K562 (cell line): Measurements from ENCODE around the gene SPATA25. TPM values are rescaled to one million over a fixed set of nuclear protein-coding genes. Genes with fewer than 3 reads are reported as not detected.

Source experiments
- ARID1B ChIP-seq: fragments of 450-650 bp; IDR thresholded peaks from 2 replicates; pipeline ENCODE4 v1.6.1; 2016; ENCODE audit warnings: antibody characterized with exemption, mild to moderate bottlenecking, inconsistent platforms
- DACH1 ChIP-seq: fragments of 450-650 bp; IDR thresholded peaks from 2 replicates; pipeline ENCODE4 v1.6.1; 2018; ENCODE audit not compliant: partially characterized antibody
- HCFC1 ChIP-seq: IDR thresholded peaks from 2 replicates; pipeline ENCODE4 v1.6.1; 2012; ENCODE audit warnings: low read depth, low read length, improper control_type of control experiment
- IFI16 ChIP-seq: fragments of 250-450 bp; sonication (Bioruptor Pico); IDR thresholded peaks from 2 replicates; pipeline ENCODE4 v2.1.2; 2022; ENCODE audit warnings: mild to moderate bottlenecking, inconsistent platforms
- MCM2 ChIP-seq: fragments of 450-650 bp; IDR thresholded peaks from 2 replicates; pipeline ENCODE4 v1.6.1; 2017; ENCODE audit warnings: low read depth, mild to moderate bottlenecking
- MYC ChIP-seq, 2 experiments: fragments of 250-450 bp in 1 of 2; sonication (Bioruptor Pico) in 1 of 2; IDR thresholded peaks; 2 replicates each; pipeline versions ENCODE4 v1.5.1 to v1.6.1; 2012 to 2021; ENCODE audit warnings: low read depth in 2 of 2, borderline replicate concordance in 1 of 2, improper control_type of control experiment in 1 of 2, low read length in 1 of 2, mild to moderate bottlenecking in 1 of 2, moderate library complexity in 1 of 2
- NFIC ChIP-seq: fragments of 450-650 bp; IDR thresholded peaks from 2 replicates; pipeline ENCODE4 v1.6.1; 2017; ENCODE audit warnings: mild to moderate bottlenecking, inconsistent platforms
- PHF21A ChIP-seq: fragments of 450-650 bp; IDR thresholded peaks from 2 replicates; pipeline ENCODE4 v1.6.1; 2017; ENCODE audit warnings: low read depth, borderline replicate concordance
- PRMT5 ChIP-seq: sonication (generic); formaldehyde crosslinking; IDR thresholded peaks from 2 replicates; pipeline ENCODE4 v1.5.0; 2020; ENCODE audit warnings: missing genetic modification reagents
- SPI1 ChIP-seq: IDR thresholded peaks from 2 replicates; pipeline ENCODE4 v1.6.1; 2011; ENCODE audit warnings: low read depth, low read length, control low read depth, borderline replicate concordance
- SREBF2 ChIP-seq: sonication (generic); formaldehyde crosslinking; IDR thresholded peaks from 2 replicates; pipeline ENCODE4 v1.4.0; 2020; ENCODE audit warnings: mild to moderate bottlenecking, missing genetic modification reagents
- ZNF12 ChIP-seq: sonication (generic); formaldehyde crosslinking; IDR thresholded peaks from 2 replicates; pipeline ENCODE4 v1.4.0; 2020; ENCODE audit warnings: mild to moderate bottlenecking, missing genetic modification reagents
- ZNF584 ChIP-seq: fragments of 200-800 bp; sonication (Bioruptor generic); IDR thresholded peaks from 2 replicates; pipeline ENCODE4 v1.6.1; 2016; ENCODE audit warnings: low read depth, mild to moderate bottlenecking, missing genetic modification characterization, missing compliant biosample characterization
- ZNF764 ChIP-seq: fragments of 250-450 bp; sonication (Bioruptor Pico); IDR thresholded peaks from 2 replicates; pipeline ENCODE4 v1.4.0; 2020; ENCODE audit warnings: low read depth, mild to moderate bottlenecking, moderate library complexity
- polyA plus RNA-seq, 8 experiments: library from polyadenylated mRNA; depleted of rRNA in 4 of 8; stranded (reverse) in 5 of 8; unstranded in 3 of 8; fragments of >200 nt; fragmentation: Nextera tagmentation in 2 of 8; fragmentation: Illumina TruSeq in 1 of 8; extraction: Ambion mirVana in 2 of 8; extraction: Trizol in 1 of 8; gene quantifications; 2 replicates each; pipeline versions ENCODE4 v1.2.1 to v1.2.3, GENCODE V29; 2011 to 2014; ENCODE audit warnings: inconsistent platforms in 1 of 8, missing spikeins in 1 of 8
- total RNA-seq, 7 experiments: library from RNA; depleted of rRNA in 6 of 7; stranded (reverse); fragments of >200 nt in 6 of 7; fragmentation: Illumina TruSeq in 2 of 7; extraction: Trizol in 2 of 7; gene quantifications; 2 replicates each; pipeline versions ENCODE4 v1.2.1 to v1.2.3, GENCODE V29; 2011 to 2021; ENCODE audit warnings: low replicate concordance in 1 of 7
- TF ChIP-seq, protein P1 (sequence below): sonication (generic); formaldehyde crosslinking; IDR thresholded peaks from 2 replicates; pipeline ENCODE4 v1.8.1; 2023; ENCODE audit warnings: mild to moderate bottlenecking, missing genetic modification reagents, moderate library complexity
- TF ChIP-seq, protein P2 (sequence below): fragments of 450-650 bp; IDR thresholded peaks from 2 replicates; pipeline ENCODE4 v1.6.1; 2016; ENCODE audit warnings: low read depth, mild to moderate bottlenecking, moderate library complexity
- TF ChIP-seq, protein P3 (sequence below): fragments of 450-650 bp; formaldehyde crosslinking; IDR thresholded peaks from 2 replicates; pipeline ENCODE4 v1.4.0; 2020; ENCODE audit warnings: mild to moderate bottlenecking
- TF ChIP-seq, protein P4 (sequence below): sonication (generic); formaldehyde crosslinking; IDR thresholded peaks from 2 replicates; pipeline ENCODE4 v1.9.0; 2022; ENCODE audit warnings: mild to moderate bottlenecking, missing genetic modification reagents
- TF ChIP-seq, protein P5 (sequence below): fragments of 450-650 bp; conservative IDR thresholded peaks from 2 replicates; pipeline ENCODE4 v1.6.1; 2016; ENCODE audit warnings: missing genetic modification characterization, low read depth, mild to moderate bottlenecking, missing compliant biosample characterization, moderate library complexity
- TF ChIP-seq, protein P6 (sequence below): sonication (generic); formaldehyde crosslinking; IDR thresholded peaks from 2 replicates; pipeline ENCODE4 v1.8.0; 2023; ENCODE audit warnings: mild to moderate bottlenecking, missing genetic modification reagents

SPATA25 gene
- total and polyA plus RNA-seq, 9 of the 15 experiments (the other 6 are each of a cell fraction or from before 2014, with no cell fraction given), result 0.21 to 0.95 (median 0.53) TPM; not detected in 3

DNA sequence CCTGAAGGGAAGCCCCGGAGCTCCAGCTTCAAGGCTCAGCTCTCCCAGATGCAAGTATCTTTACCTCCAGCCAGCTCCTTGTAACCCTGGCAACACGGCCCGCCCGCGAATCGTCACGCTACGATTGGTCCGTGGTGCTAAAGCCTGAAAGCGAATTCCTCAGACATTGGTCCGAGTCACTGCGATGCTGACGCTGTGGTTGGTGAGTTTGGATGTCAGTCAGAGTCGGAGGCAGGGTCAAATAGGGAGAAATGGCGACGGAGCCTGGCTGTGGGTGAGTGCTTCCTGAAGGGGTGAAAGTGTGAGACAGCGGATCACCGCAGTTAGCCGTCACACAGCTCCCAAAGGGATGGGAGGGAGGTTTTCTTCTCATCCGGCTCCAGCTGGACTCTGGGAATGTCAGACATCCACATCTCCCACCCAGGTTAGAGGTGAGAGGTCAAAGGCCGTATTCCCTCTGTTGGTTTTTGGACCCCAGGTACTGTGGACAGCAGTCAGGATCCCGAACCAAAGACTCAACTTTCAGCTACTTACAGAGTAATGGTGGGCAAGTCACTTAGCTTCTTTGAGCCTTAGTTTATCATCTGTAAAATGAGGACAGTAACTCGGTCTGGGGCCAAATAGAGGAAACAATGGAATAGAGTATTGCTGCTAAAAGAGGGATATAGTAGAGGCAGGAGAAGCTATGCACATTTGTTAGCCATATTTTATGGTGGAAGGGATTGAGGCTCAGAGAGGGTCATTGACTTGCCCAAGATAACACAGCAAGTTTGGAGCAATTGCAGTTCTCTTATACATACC lies 6.2 kb downstream of the SPATA25 start, which contains the start of gene ZSWIM1 (continued):
- TF ChIP-seq, protein P1, sequence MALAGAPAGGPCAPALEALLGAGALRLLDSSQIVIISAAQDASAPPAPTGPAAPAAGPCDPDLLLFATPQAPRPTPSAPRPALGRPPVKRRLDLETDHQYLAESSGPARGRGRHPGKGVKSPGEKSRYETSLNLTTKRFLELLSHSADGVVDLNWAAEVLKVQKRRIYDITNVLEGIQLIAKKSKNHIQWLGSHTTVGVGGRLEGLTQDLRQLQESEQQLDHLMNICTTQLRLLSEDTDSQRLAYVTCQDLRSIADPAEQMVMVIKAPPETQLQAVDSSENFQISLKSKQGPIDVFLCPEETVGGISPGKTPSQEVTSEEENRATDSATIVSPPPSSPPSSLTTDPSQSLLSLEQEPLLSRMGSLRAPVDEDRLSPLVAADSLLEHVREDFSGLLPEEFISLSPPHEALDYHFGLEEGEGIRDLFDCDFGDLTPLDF (CRISPR knock-in tag), result no peak
- no peak for TF ChIP-seq IFI16
- no peak for TF ChIP-seq MCM2
- no peak for TF ChIP-seq DACH1
- TF ChIP-seq, protein P2, sequence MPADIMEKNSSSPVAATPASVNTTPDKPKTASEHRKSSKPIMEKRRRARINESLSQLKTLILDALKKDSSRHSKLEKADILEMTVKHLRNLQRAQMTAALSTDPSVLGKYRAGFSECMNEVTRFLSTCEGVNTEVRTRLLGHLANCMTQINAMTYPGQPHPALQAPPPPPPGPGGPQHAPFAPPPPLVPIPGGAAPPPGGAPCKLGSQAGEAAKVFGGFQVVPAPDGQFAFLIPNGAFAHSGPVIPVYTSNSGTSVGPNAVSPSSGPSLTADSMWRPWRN, result no peak
- no peak for TF ChIP-seq SREBF2 (CRISPR knock-in tag)
- TF ChIP-seq SPI1, result no peak
- TF ChIP-seq PRMT5 (CRISPR knock-in tag), result no peak
- TF ChIP-seq, protein P3, sequence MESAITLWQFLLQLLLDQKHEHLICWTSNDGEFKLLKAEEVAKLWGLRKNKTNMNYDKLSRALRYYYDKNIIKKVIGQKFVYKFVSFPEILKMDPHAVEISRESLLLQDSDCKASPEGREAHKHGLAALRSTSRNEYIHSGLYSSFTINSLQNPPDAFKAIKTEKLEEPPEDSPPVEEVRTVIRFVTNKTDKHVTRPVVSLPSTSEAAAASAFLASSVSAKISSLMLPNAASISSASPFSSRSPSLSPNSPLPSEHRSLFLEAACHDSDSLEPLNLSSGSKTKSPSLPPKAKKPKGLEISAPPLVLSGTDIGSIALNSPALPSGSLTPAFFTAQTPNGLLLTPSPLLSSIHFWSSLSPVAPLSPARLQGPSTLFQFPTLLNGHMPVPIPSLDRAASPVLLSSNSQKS, result no peak
- no peak for TF ChIP-seq ARID1B
- TF ChIP-seq MYC (IDR thresholded peaks at IDR 0.05; ENCODE audit: low read depth, low read length), result no peak
- peak; percentile 56; the same call in 1 of the 2 replicates for TF ChIP-seq MYC (CRISPR knock-in tag; IDR thresholded peaks at IDR 0.05; ENCODE audit: borderline replicate concordance, low read depth)
- TF ChIP-seq HCFC1, result no peak; the same call in none of the 2 replicates
- TF ChIP-seq, protein P4, sequence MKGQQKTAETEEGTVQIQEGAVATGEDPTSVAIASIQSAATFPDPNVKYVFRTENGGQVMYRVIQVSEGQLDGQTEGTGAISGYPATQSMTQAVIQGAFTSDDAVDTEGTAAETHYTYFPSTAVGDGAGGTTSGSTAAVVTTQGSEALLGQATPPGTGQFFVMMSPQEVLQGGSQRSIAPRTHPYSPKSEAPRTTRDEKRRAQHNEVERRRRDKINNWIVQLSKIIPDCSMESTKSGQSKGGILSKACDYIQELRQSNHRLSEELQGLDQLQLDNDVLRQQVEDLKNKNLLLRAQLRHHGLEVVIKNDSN (CRISPR knock-in tag), result no peak
- TF ChIP-seq ZNF764 (CRISPR knock-in tag), result no peak
- no peak for TF ChIP-seq PHF21A
- TF ChIP-seq, protein P5, sequence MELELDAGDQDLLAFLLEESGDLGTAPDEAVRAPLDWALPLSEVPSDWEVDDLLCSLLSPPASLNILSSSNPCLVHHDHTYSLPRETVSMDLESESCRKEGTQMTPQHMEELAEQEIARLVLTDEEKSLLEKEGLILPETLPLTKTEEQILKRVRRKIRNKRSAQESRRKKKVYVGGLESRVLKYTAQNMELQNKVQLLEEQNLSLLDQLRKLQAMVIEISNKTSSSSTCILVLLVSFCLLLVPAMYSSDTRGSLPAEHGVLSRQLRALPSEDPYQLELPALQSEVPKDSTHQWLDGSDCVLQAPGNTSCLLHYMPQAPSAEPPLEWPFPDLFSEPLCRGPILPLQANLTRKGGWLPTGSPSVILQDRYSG (tag), result peak; percentile 81
- 0 out of 2 replicates have a peak, but pooled peaks have one; percentile 58 for TF ChIP-seq ZNF12 (CRISPR knock-in tag)
- no peak for TF ChIP-seq ZNF584
- TF ChIP-seq, protein P6, sequence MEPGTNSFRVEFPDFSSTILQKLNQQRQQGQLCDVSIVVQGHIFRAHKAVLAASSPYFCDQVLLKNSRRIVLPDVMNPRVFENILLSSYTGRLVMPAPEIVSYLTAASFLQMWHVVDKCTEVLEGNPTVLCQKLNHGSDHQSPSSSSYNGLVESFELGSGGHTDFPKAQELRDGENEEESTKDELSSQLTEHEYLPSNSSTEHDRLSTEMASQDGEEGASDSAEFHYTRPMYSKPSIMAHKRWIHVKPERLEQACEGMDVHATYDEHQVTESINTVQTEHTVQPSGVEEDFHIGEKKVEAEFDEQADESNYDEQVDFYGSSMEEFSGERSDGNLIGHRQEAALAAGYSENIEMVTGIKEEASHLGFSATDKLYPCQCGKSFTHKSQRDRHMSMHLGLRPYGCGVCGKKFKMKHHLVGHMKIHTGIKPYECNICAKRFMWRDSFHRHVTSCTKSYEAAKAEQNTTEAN (CRISPR knock-in tag), result no peak
- no peak for TF ChIP-seq NFIC
